Measurements from ENCODE around the gene LLGL2.

DNA sequence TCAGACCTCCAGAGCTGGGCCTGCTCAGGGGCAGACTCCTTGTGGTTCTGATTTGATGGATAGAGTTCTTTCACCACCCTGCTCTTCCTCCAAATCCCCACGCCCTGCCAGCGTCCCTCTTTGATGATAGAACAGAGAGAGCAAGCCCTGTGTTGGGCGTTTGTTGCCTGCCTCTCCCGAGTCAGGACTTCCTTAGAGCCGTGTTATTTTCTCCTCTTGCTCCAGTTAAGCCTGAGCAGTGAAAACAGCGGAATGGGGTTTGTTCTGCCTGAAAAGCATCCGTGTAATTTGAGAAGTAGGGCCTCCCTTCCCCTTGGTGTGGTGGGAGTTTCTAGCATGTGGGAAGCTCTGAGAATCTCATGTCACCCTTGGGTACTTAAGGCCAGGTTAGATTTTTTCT lies 47.0 kb upstream of the LLGL2 start:
- TF ChIP-seq, protein P1, sequence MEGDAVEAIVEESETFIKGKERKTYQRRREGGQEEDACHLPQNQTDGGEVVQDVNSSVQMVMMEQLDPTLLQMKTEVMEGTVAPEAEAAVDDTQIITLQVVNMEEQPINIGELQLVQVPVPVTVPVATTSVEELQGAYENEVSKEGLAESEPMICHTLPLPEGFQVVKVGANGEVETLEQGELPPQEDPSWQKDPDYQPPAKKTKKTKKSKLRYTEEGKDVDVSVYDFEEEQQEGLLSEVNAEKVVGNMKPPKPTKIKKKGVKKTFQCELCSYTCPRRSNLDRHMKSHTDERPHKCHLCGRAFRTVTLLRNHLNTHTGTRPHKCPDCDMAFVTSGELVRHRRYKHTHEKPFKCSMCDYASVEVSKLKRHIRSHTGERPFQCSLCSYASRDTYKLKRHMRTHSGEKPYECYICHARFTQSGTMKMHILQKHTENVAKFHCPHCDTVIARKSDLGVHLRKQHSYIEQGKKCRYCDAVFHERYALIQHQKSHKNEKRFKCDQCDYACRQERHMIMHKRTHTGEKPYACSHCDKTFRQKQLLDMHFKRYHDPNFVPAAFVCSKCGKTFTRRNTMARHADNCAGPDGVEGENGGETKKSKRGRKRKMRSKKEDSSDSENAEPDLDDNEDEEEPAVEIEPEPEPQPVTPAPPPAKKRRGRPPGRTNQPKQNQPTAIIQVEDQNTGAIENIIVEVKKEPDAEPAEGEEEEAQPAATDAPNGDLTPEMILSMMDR (conservative IDR thresholded peaks at IDR 0.05; ENCODE audit: low read depth, low read length), result no peak
- TF ChIP-seq EZH2 (IDR thresholded peaks at IDR 0.05; ENCODE audit: borderline replicate concordance, low read depth, low read length, poor library complexity, severe bottlenecking), result no peak

Data from A673 (cell line).